K562 (cell line): ENCODE data around the gene MTMR12. TPM values are rescaled to one million over a fixed set of nuclear protein-coding genes. Genes with fewer than 3 reads are reported as not detected.

Source experiments
- ATAC-seq: fragments of 200-7000 bp; cut with Tn5 transposase; 3 replicates; pipeline ENCODE4 v1.9.1; 2020; ENCODE audit warnings: moderate library complexity
- BruUV-seq: library from RNA; stranded (reverse); fragments of 400-500 nt; replicated peaks from 2 replicates; lab custom pipeline; 2021; lab: Mats Ljungman, UMichigan
- CTCF ChIA-PET: fragments of 300-600 bp; formaldehyde crosslinking; extraction: SDS; loops from one replicate; lab custom pipeline; 2021; ENCODE audit warnings: low intra/inter-chr PET ratio; lab: Yijun Ruan, JAX
- POLR2A ChIA-PET: fragments of 300-600, 350-650 bp; sonication (Branson Sonifier 250); formaldehyde crosslinking; extraction: SDS; loops from one replicate; lab custom pipeline; 2021; ENCODE audit warnings: antibody characterized with exemption, inconsistent platforms; lab: Yijun Ruan, JAX
- DNase-seq, 4 experiments: peaks; one replicate each; pipeline versions ENCODE4 v3.0.0 to v3.0.0-alpha.2; 2011 to 2018; ENCODE audit warnings: low spot score in 3 of 4, mixed read lengths in 3 of 4; ENCODE audit errors: extremely low read depth in 1 of 4
- FAIRE-seq: peaks from 2 replicates; lab custom pipeline; 2011; peaks lifted over from hg19 to GRCh38; lab: Jason Lieb, UNC
- H2AFZ ChIP-seq: 2 replicates; pipeline ENCODE4 v1.6.0; 2011; ENCODE audit warnings: low read depth, low read length, control low read depth, inconsistent platforms
- H3K27ac ChIP-seq: fragments of 200-600 bp; 3 replicates; pipeline ENCODE4 v1.8.0; 2011; ENCODE audit warnings: low read depth, mild to moderate bottlenecking, control low read depth, inconsistent platforms, low read length, moderate library complexity, mixed read lengths; ENCODE audit errors: extremely low read depth
- H3K27me3 ChIP-seq, 2 experiments: fragments of 300-600 bp in 1 of 2; 2 replicates in 1 of 2; 3 replicates in 1 of 2; pipeline versions ENCODE4 v1.6.0 to v1.8.0; 2011; ENCODE audit warnings: inconsistent platforms in 2 of 2, low read length in 2 of 2, mild to moderate bottlenecking in 1 of 2, mixed read lengths in 1 of 2, moderate library complexity in 1 of 2; ENCODE audit not compliant: control insufficient read depth in 2 of 2, insufficient read depth in 2 of 2
- H3K36me3 ChIP-seq: fragments of 300-600 bp; 3 replicates; pipeline ENCODE4 v1.8.0; 2011; ENCODE audit warnings: mild to moderate bottlenecking, low read length, inconsistent platforms; ENCODE audit not compliant: control insufficient read depth, insufficient read depth
- H3K4me1 ChIP-seq, 2 experiments: fragments of 200-600 bp in 1 of 2; replicated peaks in 1 of 2; 2 replicates in 1 of 2; 3 replicates in 1 of 2; pipeline versions ENCODE4 v1.5.1 to v1.8.0; 2011; ENCODE audit warnings: inconsistent platforms in 2 of 2, low read length in 2 of 2, mild to moderate bottlenecking in 1 of 2, mixed read lengths in 1 of 2, moderate library complexity in 1 of 2; ENCODE audit not compliant: control insufficient read depth in 2 of 2, insufficient read depth in 2 of 2
- H3K4me2 ChIP-seq: 2 replicates; pipeline ENCODE4 v1.6.1; 2011; ENCODE audit warnings: low read length, control low read depth, inconsistent platforms, mixed read lengths; ENCODE audit not compliant: insufficient read depth
- H3K4me3 ChIP-seq: fragments of 200-600 bp; sonication (generic), shearing (Covaris generic); 2 replicates; pipeline ENCODE4 v1.5.1; 2016; ENCODE audit warnings: control low read depth, inconsistent platforms
- H3K79me2 ChIP-seq: fragments of 200-600 bp; 3 replicates; pipeline ENCODE4 v1.8.0; 2011; ENCODE audit warnings: low read length, inconsistent platforms; ENCODE audit not compliant: control insufficient read depth, insufficient read depth
- H3K9ac ChIP-seq, 2 experiments: 2 replicates each; pipeline versions ENCODE4 v1.6.0 to v1.6.1; 2011; ENCODE audit warnings: low read depth in 2 of 2, low read length in 2 of 2, control low read depth in 1 of 2, inconsistent platforms in 1 of 2, mild to moderate bottlenecking in 1 of 2, mixed read lengths in 1 of 2; ENCODE audit not compliant: insufficient read depth in 1 of 2
- H3K9me1 ChIP-seq: one replicate; pipeline ENCODE4 v1.6.0; 2011; ENCODE audit warnings: inconsistent platforms, mild to moderate bottlenecking, low read length, moderate library complexity; ENCODE audit not compliant: control insufficient read depth, insufficient read depth
- H3K9me3 ChIP-seq: replicated peaks from 2 replicates; pipeline ENCODE4 v1.5.1; 2011; ENCODE audit warnings: low read depth, low read length, inconsistent platforms; ENCODE audit not compliant: control insufficient read depth, insufficient read depth
- H4K20me1 ChIP-seq: replicated peaks from 2 replicates; pipeline ENCODE4 v1.6.1; 2011; ENCODE audit warnings: low read length, inconsistent platforms, mixed read lengths; ENCODE audit not compliant: control insufficient read depth, insufficient read depth
- CBFA2T3 ChIP-seq: fragments of 450-650 bp; IDR thresholded peaks from 2 replicates; pipeline ENCODE4 v1.6.1; 2017
- CC2D1A ChIP-seq: fragments of 450-650 bp; IDR thresholded peaks from 2 replicates; pipeline ENCODE4 v1.6.1; 2017; ENCODE audit warnings: mild to moderate bottlenecking
- DNMT1 ChIP-seq: fragments of 450-650 bp; IDR thresholded peaks from 2 replicates; pipeline ENCODE4 v1.6.1; 2016; ENCODE audit warnings: antibody characterized with exemption, mild to moderate bottlenecking
- JUN ChIP-seq, 2 experiments: sonication (generic) in 1 of 2; formaldehyde crosslinking in 1 of 2; IDR thresholded peaks; 2 replicates each; pipeline versions ENCODE4 v1.6.1 to v1.8.0; 2012 to 2022; ENCODE audit warnings: borderline replicate concordance in 2 of 2, mild to moderate bottlenecking in 2 of 2, improper control_type of control experiment in 1 of 2, low read depth in 1 of 2, low read length in 1 of 2, missing genetic modification reagents in 1 of 2
- JUND ChIP-seq, 2 experiments: IDR thresholded peaks; 2 replicates in 1 of 2; 3 replicates in 1 of 2; pipeline ENCODE4 v1.6.1; 2011; ENCODE audit warnings: borderline replicate concordance in 2 of 2, low read depth in 2 of 2, low read length in 2 of 2, improper control_type of control experiment in 1 of 2, missing biosample characterization in 1 of 2, missing genetic modification characterization in 1 of 2, missing genetic modification reagents in 1 of 2
- MAZ ChIP-seq, 2 experiments: fragments of 450-650 bp in 1 of 2; sonication (generic) in 1 of 2; formaldehyde crosslinking; IDR thresholded peaks in 1 of 2; conservative IDR thresholded peaks in 1 of 2; 2 replicates each; pipeline versions ENCODE4 v1.4.0 to v1.5.0; 2020; ENCODE audit warnings: mild to moderate bottlenecking in 1 of 2, missing genetic modification reagents in 1 of 2
- PHF20 ChIP-seq: fragments of 450-650 bp; IDR thresholded peaks from 2 replicates; pipeline ENCODE4 v1.6.1; 2018; ENCODE audit not compliant: partially characterized antibody
- RAD21 ChIP-seq, 2 experiments: fragments of 250-450 bp in 1 of 2; fragments of 450-650 bp in 1 of 2; sonication (Bioruptor Pico) in 1 of 2; formaldehyde crosslinking in 1 of 2; IDR thresholded peaks in 1 of 2; conservative IDR thresholded peaks in 1 of 2; 2 replicates each; pipeline versions ENCODE4 v1.4.0 to v1.8.0; 2020 to 2022; ENCODE audit warnings: mild to moderate bottlenecking in 2 of 2, moderate library complexity in 1 of 2
- TAF7 ChIP-seq: fragments of 450-650 bp; IDR thresholded peaks from 2 replicates; pipeline ENCODE4 v1.6.1; 2016; ENCODE audit warnings: missing genetic modification characterization, missing compliant biosample characterization
- ZBTB17 ChIP-seq: fragments of 450-650 bp; formaldehyde crosslinking; IDR thresholded peaks from 2 replicates; pipeline ENCODE4 v1.4.0; 2020; ENCODE audit warnings: mild to moderate bottlenecking
- ZFP30 ChIP-seq: fragments of 250-450 bp; sonication (Bioruptor Pico); IDR thresholded peaks from 2 replicates; pipeline ENCODE4 v1.8.0; 2022; ENCODE audit warnings: moderate library complexity, mild to moderate bottlenecking, inconsistent platforms, borderline replicate concordance
- ZSCAN32 ChIP-seq: fragments of 450-650 bp; formaldehyde crosslinking; IDR thresholded peaks from 2 replicates; pipeline ENCODE4 v1.4.0; 2020; ENCODE audit warnings: mild to moderate bottlenecking, moderate library complexity
- WGBS: fragments of 100-300 bp; shearing (Covaris generic); methylation state at CpG from one replicate; pipeline ENCODE4 v1.1.6; 2016; ENCODE audit warnings: low coverage, mixed read lengths; ENCODE audit not compliant: insufficient coverage; ENCODE audit errors: missing lambda C conversion rate; 5-methylcytosine and 5-hydroxymethylcytosine counted together
- in situ Hi-C: fragments of 300-500 bp; cut with MboI; formaldehyde crosslinking; loops from 4 replicates; pipeline ENCODE4 v1.15.0; 2018; ENCODE audit warnings: inconsistent platforms, mixed read lengths
- intact Hi-C: fragments of 100-400 bp; cut with micrococcal nuclease; formaldehyde crosslinking; loops from 2 replicates; pipeline ENCODE4 v1.14.2; 2022
- polyA plus RNA-seq, 8 experiments: library from polyadenylated mRNA; depleted of rRNA in 4 of 8; stranded (reverse) in 5 of 8; unstranded in 3 of 8; fragments of >200 nt; fragmentation: Nextera tagmentation in 2 of 8; fragmentation: Illumina TruSeq in 1 of 8; extraction: Ambion mirVana in 2 of 8; extraction: Trizol in 1 of 8; gene quantifications; 2 replicates each; pipeline versions ENCODE4 v1.2.1 to v1.2.3, GENCODE V29; 2011 to 2014; ENCODE audit warnings: inconsistent platforms in 1 of 8, missing spikeins in 1 of 8
- total RNA-seq, 7 experiments: library from RNA; depleted of rRNA in 6 of 7; stranded (reverse); fragments of >200 nt in 6 of 7; fragmentation: Illumina TruSeq in 2 of 7; extraction: Trizol in 2 of 7; gene quantifications; 2 replicates each; pipeline versions ENCODE4 v1.2.1 to v1.2.3, GENCODE V29; 2011 to 2021; ENCODE audit warnings: low replicate concordance in 1 of 7
- TF ChIP-seq, protein P1 (sequence below): fragments of 450-650 bp; IDR thresholded peaks from 2 replicates; pipeline ENCODE4 v1.6.1; 2018; ENCODE audit not compliant: partially characterized antibody

The MTMR12 gene
- total and polyA plus RNA-seq, 9 of the 15 experiments (the other 6 are each of a cell fraction or from before 2014, with no cell fraction given): 4.0 to 28.7 (median 17.1) TPM

DNA sequence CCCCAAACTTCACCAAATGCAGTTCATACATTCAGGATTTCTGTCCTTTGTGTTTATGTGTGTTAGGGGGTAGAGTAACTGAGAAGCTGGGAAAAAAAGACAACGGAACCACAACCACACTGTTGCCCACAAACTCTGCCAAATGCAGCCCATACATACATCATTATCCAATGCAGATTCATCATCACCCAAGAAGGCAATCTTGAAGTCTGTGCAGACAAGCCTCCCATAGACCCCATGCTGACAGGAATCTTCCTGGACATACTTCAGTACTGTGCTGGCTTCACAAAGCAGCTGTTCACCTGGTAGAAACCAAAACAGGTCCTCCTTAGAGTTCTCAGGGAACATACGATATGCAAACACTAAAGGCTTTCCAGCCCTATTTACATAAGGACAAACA is 38.9 kb downstream of the MTMR12 start:
- intact Hi-C loops: no loop called here
- no peak for TF ChIP-seq CC2D1A
- TF ChIP-seq JUN (IDR thresholded peaks at IDR 0.05; ENCODE audit: borderline replicate concordance, low read depth, low read length): no peak
- TF ChIP-seq JUN (CRISPR knock-in tag; IDR thresholded peaks at IDR 0.05; ENCODE audit: borderline replicate concordance): no peak
- no peak for TF ChIP-seq CBFA2T3
- TF ChIP-seq, protein P1, sequence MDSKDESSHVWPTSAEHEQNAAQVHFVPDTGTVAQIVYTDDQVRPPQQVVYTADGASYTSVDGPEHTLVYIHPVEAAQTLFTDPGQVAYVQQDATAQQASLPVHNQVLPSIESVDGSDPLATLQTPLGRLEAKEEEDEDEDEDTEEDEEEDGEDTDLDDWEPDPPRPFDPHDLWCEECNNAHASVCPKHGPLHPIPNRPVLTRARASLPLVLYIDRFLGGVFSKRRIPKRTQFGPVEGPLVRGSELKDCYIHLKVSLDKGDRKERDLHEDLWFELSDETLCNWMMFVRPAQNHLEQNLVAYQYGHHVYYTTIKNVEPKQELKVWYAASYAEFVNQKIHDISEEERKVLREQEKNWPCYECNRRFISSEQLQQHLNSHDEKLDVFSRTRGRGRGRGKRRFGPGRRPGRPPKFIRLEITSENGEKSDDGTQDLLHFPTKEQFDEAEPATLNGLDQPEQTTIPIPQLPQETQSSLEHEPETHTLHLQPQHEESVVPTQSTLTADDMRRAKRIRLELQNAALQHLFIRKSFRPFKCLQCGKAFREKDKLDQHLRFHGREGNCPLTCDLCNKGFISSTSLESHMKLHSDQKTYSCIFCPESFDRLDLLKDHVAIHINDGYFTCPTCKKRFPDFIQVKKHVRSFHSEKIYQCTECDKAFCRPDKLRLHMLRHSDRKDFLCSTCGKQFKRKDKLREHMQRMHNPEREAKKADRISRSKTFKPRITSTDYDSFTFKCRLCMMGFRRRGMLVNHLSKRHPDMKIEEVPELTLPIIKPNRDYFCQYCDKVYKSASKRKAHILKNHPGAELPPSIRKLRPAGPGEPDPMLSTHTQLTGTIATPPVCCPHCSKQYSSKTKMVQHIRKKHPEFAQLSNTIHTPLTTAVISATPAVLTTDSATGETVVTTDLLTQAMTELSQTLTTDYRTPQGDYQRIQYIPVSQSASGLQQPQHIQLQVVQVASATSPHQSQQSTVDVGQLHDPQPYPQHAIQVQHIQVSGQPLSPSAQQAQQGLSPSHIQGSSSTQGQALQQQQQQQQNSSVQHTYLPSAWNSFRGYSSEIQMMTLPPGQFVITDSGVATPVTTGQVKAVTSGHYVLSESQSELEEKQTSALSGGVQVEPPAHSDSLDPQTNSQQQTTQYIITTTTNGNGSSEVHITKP: no peak
- no peak for TF ChIP-seq TAF7 (tag)
- TF ChIP-seq ZSCAN32: no peak
- TF ChIP-seq MAZ (CRISPR knock-in tag; conservative IDR thresholded peaks at IDR 0.05 in 1 of 2, IDR thresholded peaks at IDR 0.05 in 1 of 2): no peak
- TF ChIP-seq ZBTB17 (CRISPR knock-in tag): no peak
- TF ChIP-seq ZFP30 (CRISPR knock-in tag): no peak
- TF ChIP-seq JUND (IDR thresholded peaks at IDR 0.05; ENCODE audit: borderline replicate concordance, low read depth, low read length): no peak
- no peak for TF ChIP-seq JUND (tag; IDR thresholded peaks at IDR 0.05; ENCODE audit: borderline replicate concordance, low read depth, low read length)
- TF ChIP-seq PHF20: no peak
- no peak for TF ChIP-seq DNMT1
- no peak for TF ChIP-seq RAD21 (CRISPR knock-in tag; conservative IDR thresholded peaks at IDR 0.05 in 1 of 2, IDR thresholded peaks at IDR 0.05 in 1 of 2)
- TF ChIP-seq, all 486 proteins: peak for 0
- no peaks in the 10 kb centered on the region for H3K9me1 ChIP-seq
- H3K4me3 ChIP-seq: no peak overlapping the region
- peaks cover 0 to 13% of the 10 kb centered on the region in 2 experiments; a peak in 2 of 5 replicates for H3K4me1 ChIP-seq
- BruUV-seq: no TSS peak
- no peaks in the 10 kb centered on the region for H3K79me2 ChIP-seq
- WGBS: 77% methylated on average over 2 of the region's 2 CpGs
- H3K9ac ChIP-seq: no peak overlapping the region
- H3K27me3 ChIP-seq: no peaks in the 10 kb centered on the region
- peaks cover 55% of the 10 kb centered on the region; the same call in 2 of the 3 replicates for H3K36me3 ChIP-seq
- no peak overlapping the region for H3K27ac ChIP-seq
- H2AFZ ChIP-seq: no peak overlapping the region
- no peak for DNase-seq
- ATAC-seq: no peak
- H3K4me2 ChIP-seq: no peak overlapping the region
- in situ Hi-C loops: no loop called here
- no peaks in the 10 kb centered on the region for H4K20me1 ChIP-seq
- H3K9me3 ChIP-seq: no peaks in the 10 kb centered on the region
- POLR2A ChIA-PET: no interaction called here
- CTCF ChIA-PET: no interaction called here
- no peak for FAIRE-seq
